Measurements from ENCODE around the gene SEBOX. TPM values are rescaled to one million over a fixed set of nuclear protein-coding genes. Genes with fewer than 3 reads are reported as not detected.

The SEBOX gene, protein sequence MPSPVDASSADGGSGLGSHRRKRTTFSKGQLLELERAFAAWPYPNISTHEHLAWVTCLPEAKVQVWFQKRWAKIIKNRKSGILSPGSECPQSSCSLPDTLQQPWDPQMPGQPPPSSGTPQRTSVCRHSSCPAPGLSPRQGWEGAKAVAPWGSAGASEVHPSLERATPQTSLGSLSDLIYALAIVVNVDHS
- not detected in 2 replicates for total RNA-seq

DNA sequence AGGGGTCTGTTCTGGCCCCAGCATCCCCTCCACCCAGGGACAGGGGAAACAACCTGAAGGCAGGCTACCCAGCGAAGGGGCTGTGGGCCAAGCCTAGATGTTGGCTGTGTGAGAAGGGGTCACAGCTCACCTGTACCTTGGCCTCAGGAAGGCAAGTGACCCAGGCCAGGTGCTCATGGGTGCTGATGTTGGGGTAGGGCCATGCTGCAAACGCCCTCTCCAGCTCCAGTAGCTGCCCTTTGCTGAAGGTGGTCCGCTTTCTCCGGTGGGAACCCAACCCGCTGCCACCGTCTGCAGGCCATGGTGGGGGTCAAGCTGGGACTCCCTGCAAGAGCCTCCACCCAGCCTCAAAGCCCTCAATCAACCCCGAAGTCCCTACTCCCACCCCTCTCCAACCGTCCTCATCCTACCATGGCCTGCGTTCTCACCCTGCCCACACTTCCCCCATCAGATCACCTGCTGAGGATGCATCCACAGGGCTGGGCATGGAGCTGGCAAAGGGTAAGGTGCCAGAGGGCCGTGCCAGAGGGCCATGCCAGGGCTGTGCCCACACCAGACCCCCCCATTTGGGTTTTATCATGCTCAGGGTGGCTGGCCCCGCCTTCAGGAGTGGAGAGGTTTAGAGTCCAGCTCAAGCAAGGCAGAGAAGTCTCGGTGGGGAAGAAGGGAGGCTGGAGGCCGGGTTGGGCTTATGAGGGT lies at the start of gene SEBOX:
TSS of gene SEBOX (minus strand) at position 535 of the 699 bp plus-strand sequence. CDS start at position 487, 48 bp downstream.

DNA sequence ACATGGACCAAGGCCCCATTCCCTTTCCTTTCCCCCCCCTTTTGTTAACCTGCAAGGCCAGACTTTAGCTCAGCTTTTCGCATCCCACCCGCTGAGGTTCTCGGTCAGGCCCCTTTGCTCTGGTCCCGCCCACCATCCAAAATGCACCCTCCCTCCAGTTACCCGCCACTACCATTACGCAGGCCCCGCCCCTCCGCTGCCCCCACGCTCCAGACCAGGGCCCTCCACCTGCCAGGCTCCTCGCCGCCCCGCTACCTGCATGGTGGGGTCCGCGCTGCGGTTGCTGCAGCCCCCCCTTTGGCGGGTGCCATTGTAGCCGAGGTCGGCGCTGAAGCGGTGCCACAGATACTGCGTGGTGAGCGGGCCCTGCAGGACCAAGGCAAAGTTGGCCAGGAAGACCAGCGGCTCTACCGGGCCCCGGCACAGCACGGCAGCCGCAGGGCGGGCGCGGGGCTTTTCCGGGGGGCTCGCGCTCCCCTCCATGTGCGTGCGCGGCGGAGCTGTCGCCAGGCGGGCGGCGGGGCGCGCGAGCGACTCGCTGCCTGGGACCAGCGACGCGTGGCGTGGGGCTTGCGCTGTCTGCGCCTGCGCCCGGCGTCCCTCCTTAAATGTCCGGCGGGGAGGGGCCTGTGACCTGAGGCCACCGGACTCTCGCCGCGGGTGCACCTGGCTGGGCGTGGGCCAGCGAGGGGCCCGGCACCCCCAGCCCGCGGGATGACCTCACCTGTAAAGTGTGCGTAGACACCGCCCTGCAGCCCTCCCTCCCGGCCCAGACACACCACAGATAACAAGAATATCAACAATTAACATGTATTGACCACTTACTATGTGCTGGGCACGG lies 40.9 kb upstream of the SEBOX start, which contains the start of gene SLC46A1:
TSS of gene SLC46A1 (minus strand) at position 581 of the 841 bp plus-strand sequence. CDS start at position 483, 98 bp downstream.

DNA sequence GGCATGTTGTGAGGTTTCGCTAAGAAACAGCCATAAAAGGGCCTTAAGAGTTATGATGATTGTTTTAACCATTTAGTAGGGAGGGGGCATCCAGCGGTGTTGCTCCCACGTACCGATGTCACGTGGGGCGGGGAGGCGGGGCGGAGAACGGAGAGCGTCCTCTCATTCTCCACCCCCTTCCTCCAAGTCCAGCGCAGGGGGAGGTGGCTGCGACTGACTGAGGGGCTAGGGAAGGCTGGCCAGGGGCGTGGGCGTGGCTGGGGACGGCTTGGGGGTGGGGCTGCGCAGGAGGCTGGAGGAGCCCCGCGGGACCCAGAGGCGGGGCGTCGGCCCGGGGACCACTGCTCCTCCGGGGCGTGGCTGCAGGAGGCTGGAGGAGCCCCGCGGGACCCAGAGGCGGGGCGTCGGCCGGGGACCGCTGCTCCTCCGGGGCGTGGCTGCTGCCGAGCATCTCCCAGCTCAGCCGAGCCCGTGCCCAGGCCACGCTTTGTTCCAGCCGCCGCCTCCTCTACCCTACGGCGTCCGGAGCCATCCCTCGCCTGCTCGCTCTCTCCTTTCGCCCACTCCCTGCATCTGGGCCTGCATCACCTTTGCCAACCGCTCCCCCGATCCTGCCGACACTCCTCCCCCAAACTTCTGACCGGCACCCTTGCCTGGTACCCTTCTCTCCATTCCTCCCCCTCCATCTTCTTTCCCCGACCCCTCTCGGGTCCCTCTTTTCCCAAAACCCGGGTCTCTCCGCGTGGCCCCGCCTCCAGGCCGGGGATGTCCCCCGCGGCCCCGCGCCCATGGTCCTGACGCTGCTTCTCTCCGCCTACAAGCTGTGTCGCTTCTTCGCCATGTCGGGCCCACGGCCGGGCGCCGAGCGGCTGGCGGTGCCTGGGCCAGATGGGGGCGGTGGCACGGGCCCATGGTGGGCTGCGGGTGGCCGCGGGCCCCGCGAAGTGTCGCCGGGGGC lies 6.5 kb upstream of the SEBOX start, which contains the start of gene SARM1:
TSS of gene SARM1 (plus strand) at position 450 of the 958 bp plus-strand sequence. CDS start at position 789, 339 bp downstream.

DNA sequence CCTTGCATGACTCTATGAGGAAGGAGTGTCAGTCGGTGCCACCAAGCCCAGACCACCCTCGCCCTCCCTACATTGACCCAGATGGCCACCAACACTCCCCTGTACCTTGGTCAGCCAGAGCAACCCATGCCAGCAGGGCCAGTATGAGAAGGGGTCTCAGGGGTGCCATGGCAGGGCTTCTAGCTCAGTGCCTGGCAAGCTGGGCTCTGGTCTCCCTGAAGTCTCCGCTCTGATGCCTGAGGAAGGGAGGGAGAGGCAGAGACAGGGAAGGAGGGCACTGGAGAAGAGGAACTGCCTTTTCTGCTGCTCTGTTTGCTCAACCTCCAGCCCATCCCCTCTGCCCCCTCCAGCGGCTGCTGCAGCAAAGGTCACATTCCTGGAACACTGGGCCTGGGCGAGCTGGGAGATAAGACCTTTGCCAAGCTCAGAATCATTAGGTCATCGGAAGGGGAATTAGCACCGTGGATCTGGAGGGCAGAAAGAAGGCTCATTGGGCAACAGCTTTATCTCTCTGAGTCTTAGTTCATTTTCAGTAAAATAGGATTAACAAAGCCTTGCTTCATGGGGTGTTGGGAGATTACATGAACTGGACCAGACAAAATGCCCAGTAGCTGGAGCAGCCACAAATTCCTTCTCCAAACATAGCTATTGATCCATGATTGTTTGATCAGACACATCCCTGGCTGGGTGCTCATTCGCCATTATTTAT lies 5.2 kb upstream of the SEBOX start, which contains the start of gene VTN:
TSS of gene VTN (minus strand) at position 273 of the 709 bp plus-strand sequence. CDS start at position 169, 104 bp downstream.

DNA sequence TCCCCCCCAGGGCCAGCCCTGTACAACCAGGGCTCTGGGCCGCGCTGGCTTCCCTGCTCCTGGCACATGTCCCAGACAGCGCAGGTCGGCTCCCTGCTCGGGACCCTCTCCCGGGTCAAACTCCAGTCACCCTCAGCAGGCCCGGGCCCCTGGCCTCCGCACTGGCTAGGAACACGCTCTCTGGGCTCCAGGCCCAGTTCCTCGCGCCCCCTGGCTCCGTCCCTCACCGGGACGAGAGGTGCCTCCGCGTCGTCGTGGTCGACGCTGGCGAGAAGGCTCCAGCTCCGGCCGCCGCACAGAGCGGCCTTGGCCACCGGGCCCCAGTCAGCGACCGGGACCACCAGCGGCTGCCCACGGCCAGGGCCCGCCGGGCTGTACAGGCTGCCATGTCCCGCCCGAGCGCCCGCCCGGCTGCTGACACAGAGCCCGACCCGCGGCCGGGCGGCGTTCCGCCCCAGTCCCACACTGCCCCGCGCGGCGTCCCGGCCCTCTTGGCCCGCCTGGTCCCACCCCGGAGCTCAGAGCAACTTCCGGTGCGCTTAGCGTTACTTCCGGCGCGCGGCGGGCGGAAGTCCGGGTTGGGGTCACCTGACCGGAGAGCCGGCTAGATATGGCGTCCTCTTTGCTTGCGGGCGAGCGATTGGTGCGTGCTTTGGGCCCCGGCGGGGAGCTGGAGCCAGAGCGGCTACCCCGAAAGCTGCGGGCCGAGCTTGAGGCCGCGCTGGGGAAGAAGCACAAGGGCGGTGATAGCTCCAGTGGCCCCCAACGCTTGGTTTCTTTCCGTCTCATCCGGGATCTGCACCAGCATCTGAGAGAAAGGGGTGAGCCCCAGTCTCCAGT lies 7.7 kb downstream of the SEBOX start, which contains the start of gene POLDIP2:
TSS of gene POLDIP2 (minus strand) at position 467 of the 840 bp plus-strand sequence. CDS start at position 388, 79 bp downstream.

DNA sequence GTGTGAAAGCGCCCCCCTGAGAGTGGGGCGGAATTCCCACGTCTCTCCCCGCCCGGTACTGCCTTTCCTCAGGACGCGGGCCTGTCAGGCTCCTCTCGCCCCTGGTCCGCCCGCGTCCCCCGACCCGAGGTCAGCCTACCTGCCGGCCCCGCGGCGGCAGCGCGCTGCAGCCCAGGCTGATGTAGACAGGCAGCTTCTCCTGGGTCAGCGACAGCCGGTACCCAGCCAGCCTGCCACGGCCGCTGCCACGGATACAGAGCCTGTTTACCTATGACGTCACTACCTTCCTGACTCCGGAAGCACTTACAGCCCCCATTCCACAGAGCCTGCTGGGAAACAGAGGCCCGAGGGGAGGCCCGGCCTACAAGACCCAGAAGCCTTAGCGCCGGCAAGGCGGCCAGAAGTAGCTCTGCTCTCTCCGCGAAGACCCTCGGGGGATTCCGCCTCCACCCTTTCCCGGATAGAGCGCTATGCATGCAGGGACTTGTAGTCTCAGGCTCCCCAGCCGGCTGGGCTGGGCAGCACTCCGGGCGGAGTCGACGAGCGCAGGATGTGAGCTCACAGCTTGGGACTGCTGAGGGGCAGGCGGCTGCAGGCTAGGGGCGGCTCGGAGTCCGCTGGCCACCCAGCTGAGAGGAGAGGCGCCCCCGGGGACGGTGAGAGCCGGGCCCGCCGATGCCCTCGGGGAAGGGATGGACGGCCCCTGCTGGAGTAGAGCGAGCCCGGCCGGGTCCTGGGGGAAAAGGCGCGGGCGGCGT lies 29.6 kb downstream of the SEBOX start, which contains the start of the genes IFT20 and TNFAIP1:
TSS of gene IFT20 (minus strand) at position 272 of the 758 bp plus-strand sequence. CDS start 3,487 bp downstream, outside the sequence.
TSS of gene TNFAIP1 (plus strand) at position 561 of the 758 bp plus-strand sequence. CDS start 3,761 bp downstream, outside the sequence.

DNA sequence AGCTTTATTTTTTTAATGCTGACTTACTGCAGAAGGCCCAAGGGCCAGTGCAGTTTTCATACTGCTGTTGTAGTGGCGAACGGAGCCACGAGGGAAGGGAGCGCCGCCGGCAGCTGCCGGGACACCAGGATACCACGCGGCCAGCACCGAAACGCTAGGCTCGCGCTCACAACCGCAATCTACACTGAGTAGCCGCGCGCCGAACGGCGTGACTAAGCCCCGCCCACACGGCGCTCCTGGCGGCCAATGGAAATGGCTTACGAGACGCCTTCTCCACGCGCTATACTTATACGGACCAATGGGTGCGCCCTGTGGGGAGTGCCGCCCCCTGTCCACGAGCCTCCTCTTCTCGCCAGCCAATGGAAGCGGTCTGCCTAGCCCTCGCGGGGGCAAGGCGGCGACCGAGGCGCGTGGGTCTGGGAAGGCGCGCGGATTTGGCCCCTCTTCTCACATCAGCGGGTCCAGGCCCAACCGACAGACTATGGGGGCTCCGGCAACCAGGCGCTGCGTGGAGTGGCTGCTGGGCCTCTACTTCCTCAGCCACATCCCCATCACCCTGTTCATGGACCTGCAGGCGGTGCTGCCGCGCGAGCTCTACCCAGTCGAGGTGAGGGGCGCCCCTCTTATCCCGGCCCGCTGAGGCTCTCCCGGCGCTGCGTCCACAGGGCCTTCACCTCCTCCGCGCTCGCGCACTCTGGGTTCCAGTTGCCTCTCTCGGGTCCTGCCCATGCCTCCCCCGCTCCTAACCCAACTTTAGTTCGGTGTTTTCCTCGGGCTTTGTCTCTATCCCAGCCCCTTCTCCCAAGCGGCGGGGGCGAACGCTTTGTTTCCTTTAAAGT lies 46.0 kb downstream of the SEBOX start, which contains the start of gene TMEM97:
TSS of gene TMEM97 (plus strand) at position 442 of the 839 bp plus-strand sequence. CDS start at position 482, 40 bp downstream.

Other genes with a start within 250 kb of the SEBOX start
- 38.8 and 72.2 TPM in 2 replicates for gene TMEM97, start 46.0 kb downstream of the SEBOX start, total RNA-seq
- 36.5 and 46.2 TPM in 2 replicates for gene IFT20, start 29.7 kb downstream of the SEBOX start, total RNA-seq
- gene TNFAIP1, start 29.4 kb downstream of the SEBOX start, total RNA-seq: 35.9 and 71.3 TPM in 2 replicates
- 81.8 and 115 TPM in 2 replicates for gene POLDIP2, start 7.7 kb downstream of the SEBOX start, total RNA-seq
- gene VTN, start 5.1 kb upstream of the SEBOX start, total RNA-seq: 0.43 and 149 TPM in 2 replicates
- 13.3 and 23.9 TPM in 2 replicates for gene SARM1, start 6.5 kb upstream of the SEBOX start, total RNA-seq
- 6.6 and 7.4 TPM in 2 replicates for gene SLC46A1, start 41.0 kb upstream of the SEBOX start, total RNA-seq
- not detected in 2 replicates for gene SLC13A2, start 108.4 kb upstream of the SEBOX start, total RNA-seq
- gene FOXN1, start 141.1 kb upstream of the SEBOX start, total RNA-seq: not detected in 2 replicates
- gene UNC119, start 187.4 kb upstream of the SEBOX start, total RNA-seq: 16.0 and 19.6 TPM in 2 replicates
- 40.2 and 44.0 TPM in 2 replicates for gene PIGS, start 206.3 kb upstream of the SEBOX start, total RNA-seq
- gene ALDOC, start 211.7 kb upstream of the SEBOX start, total RNA-seq: 9.7 and 30.4 TPM in 2 replicates
- 2.4 and 77.9 TPM in 2 replicates for gene SPAG5, start 233.8 kb upstream of the SEBOX start, total RNA-seq
- 2.6 and 7.6 TPM in 2 replicates for gene RSKR, start 249.0 kb upstream of the SEBOX start, total RNA-seq

All from placental pericyte (primary cell).